ENCODE results near the gene BAK1.

The BAK1 gene

DNA sequence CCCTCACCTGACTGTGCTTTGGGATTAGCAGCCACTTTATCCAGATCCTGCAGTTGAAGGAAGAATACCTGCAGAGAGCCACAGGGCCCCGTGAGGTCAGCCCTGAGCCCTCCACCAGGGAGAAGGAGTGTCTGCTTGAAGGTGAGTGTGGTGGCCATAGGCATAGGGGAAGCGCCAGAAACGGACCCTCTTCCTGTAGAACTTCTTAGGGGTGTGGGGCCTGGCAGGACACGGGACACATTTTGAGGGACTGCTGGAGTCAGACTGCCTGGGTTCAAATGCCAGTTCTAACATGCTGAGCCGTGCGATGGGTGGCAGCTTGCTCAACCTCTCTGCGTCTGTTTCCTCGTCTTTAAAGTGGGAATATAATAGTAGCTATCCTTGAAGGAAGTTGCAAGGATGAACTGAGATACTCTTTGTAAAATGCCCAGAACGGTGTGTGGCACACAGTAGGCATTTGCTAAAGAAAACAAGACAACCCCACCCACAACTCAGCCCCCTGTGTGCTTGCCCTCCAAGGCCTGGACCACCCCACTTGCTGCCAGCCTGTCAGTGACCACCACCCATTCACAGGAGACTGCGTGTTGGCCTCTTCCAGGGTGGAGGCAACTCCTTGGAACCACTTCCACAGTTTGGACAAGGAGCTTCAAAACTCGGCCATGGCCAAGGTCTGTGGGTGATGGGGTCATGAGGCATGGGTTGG lies 4.8 kb upstream of the BAK1 start:
- TF ChIP-seq CEBPB (IDR thresholded peaks at IDR 0.05) (no peak), RAD21 (IDR thresholded peaks at IDR 0.05; ENCODE audit: low read depth) (no peak), USF1 (IDR thresholded peaks at IDR 0.05) (no peak), CREB1 (IDR thresholded peaks at IDR 0.05; ENCODE audit: low read depth) (no peak)

GRCh38 chr6:33583591-33584155 lies 3.6 kb upstream of the BAK1 start:
- no peak for TF ChIP-seq TEAD4 (IDR thresholded peaks at IDR 0.05)
- TF ChIP-seq FOXM1 (IDR thresholded peaks at IDR 0.05; ENCODE audit: borderline replicate concordance, low read depth) = no peak
- TF ChIP-seq, protein P1, sequence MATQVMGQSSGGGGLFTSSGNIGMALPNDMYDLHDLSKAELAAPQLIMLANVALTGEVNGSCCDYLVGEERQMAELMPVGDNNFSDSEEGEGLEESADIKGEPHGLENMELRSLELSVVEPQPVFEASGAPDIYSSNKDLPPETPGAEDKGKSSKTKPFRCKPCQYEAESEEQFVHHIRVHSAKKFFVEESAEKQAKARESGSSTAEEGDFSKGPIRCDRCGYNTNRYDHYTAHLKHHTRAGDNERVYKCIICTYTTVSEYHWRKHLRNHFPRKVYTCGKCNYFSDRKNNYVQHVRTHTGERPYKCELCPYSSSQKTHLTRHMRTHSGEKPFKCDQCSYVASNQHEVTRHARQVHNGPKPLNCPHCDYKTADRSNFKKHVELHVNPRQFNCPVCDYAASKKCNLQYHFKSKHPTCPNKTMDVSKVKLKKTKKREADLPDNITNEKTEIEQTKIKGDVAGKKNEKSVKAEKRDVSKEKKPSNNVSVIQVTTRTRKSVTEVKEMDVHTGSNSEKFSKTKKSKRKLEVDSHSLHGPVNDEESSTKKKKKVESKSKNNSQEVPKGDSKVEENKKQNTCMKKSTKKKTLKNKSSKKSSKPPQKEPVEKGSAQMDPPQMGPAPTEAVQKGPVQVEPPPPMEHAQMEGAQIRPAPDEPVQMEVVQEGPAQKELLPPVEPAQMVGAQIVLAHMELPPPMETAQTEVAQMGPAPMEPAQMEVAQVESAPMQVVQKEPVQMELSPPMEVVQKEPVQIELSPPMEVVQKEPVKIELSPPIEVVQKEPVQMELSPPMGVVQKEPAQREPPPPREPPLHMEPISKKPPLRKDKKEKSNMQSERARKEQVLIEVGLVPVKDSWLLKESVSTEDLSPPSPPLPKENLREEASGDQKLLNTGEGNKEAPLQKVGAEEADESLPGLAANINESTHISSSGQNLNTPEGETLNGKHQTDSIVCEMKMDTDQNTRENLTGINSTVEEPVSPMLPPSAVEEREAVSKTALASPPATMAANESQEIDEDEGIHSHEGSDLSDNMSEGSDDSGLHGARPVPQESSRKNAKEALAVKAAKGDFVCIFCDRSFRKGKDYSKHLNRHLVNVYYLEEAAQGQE (IDR thresholded peaks at IDR 0.05; ENCODE audit: low read depth) = no peak
- no peak for TF ChIP-seq TCF12 (IDR thresholded peaks at IDR 0.05; ENCODE audit: low read depth)
- no peak for TF ChIP-seq CREB1 (IDR thresholded peaks at IDR 0.05; ENCODE audit: low read depth)
- no peak for TF ChIP-seq NFIC (IDR thresholded peaks at IDR 0.05)
- TF ChIP-seq USF1 (IDR thresholded peaks at IDR 0.05) = no peak
- no peak for TF ChIP-seq MAX (IDR thresholded peaks at IDR 0.05)
- TF ChIP-seq EGR1 (IDR thresholded peaks at IDR 0.05) = no peak
- TF ChIP-seq YY1 (IDR thresholded peaks at IDR 0.05; ENCODE audit: low read depth) = no peak
- TF ChIP-seq ZBTB7A (IDR thresholded peaks at IDR 0.05; ENCODE audit: low read depth) = no peak; the same call in 1 of the 2 replicates
- no peak for TF ChIP-seq CEBPB (IDR thresholded peaks at IDR 0.05)

GRCh38 chr6:33581186-33581585 lies 1.1 kb upstream of the BAK1 start:
- TF ChIP-seq EP300 (IDR thresholded peaks at IDR 0.05; ENCODE audit: borderline replicate concordance) (no peak), EGR1 (IDR thresholded peaks at IDR 0.05) (no peak), CREB1 (IDR thresholded peaks at IDR 0.05; ENCODE audit: low read depth) (no peak), NFIC (IDR thresholded peaks at IDR 0.05) (no peak), YY1 (IDR thresholded peaks at IDR 0.05; ENCODE audit: low read depth) (no peak), TCF12 (IDR thresholded peaks at IDR 0.05; ENCODE audit: low read depth) (no peak), MAX (IDR thresholded peaks at IDR 0.05) (no peak), TEAD4 (IDR thresholded peaks at IDR 0.05) (no peak), FOXM1 (IDR thresholded peaks at IDR 0.05; ENCODE audit: borderline replicate concordance, low read depth) (no peak), ZBTB7A (IDR thresholded peaks at IDR 0.05; ENCODE audit: low read depth) (no peak), TAF1 (IDR thresholded peaks at IDR 0.05; ENCODE audit: low read depth) (no peak), RAD21 (IDR thresholded peaks at IDR 0.05; ENCODE audit: low read depth) (no peak), CEBPB (IDR thresholded peaks at IDR 0.05) (no peak)
- TF ChIP-seq, protein P1 (IDR thresholded peaks at IDR 0.05; ENCODE audit: low read depth) = no peak

GRCh38 chr6:33578588-33579011 lies 1.5 kb downstream of the BAK1 start:
- TF ChIP-seq TCF12 (IDR thresholded peaks at IDR 0.05; ENCODE audit: low read depth) (no peak), RAD21 (IDR thresholded peaks at IDR 0.05; ENCODE audit: low read depth) (no peak), FOXM1 (IDR thresholded peaks at IDR 0.05; ENCODE audit: borderline replicate concordance, low read depth) (no peak), YY1 (IDR thresholded peaks at IDR 0.05; ENCODE audit: low read depth) (no peak), ZBTB7A (IDR thresholded peaks at IDR 0.05; ENCODE audit: low read depth) (no peak), TAF1 (IDR thresholded peaks at IDR 0.05; ENCODE audit: low read depth) (no peak), EGR1 (IDR thresholded peaks at IDR 0.05) (no peak), TEAD4 (IDR thresholded peaks at IDR 0.05) (no peak), CEBPB (IDR thresholded peaks at IDR 0.05) (no peak), USF1 (IDR thresholded peaks at IDR 0.05) (no peak), CREB1 (IDR thresholded peaks at IDR 0.05; ENCODE audit: low read depth) (no peak), MAX (IDR thresholded peaks at IDR 0.05) (no peak)
- TF ChIP-seq, protein P1 (IDR thresholded peaks at IDR 0.05; ENCODE audit: low read depth) = no peak

Data from Ishikawa (cell line).